Prostate gland (tissue), 1 donor: ENCODE data around the gene FAM124B.

ENCODE experiments used
- POLR2A ChIP-seq: fragments of 450-650 bp; IDR thresholded peaks from one replicate; pipeline ENCODE4 v1.6.1; 2016; ENCODE audit warnings: antibody characterized with exemption, mild to moderate bottlenecking
- POLR2AphosphoS5 ChIP-seq: sonication (generic); formaldehyde crosslinking; IDR thresholded peaks from one replicate; pipeline ENCODE4 v1.6.1; 2017; ENCODE audit warnings: antibody characterized with exemption

DNA sequence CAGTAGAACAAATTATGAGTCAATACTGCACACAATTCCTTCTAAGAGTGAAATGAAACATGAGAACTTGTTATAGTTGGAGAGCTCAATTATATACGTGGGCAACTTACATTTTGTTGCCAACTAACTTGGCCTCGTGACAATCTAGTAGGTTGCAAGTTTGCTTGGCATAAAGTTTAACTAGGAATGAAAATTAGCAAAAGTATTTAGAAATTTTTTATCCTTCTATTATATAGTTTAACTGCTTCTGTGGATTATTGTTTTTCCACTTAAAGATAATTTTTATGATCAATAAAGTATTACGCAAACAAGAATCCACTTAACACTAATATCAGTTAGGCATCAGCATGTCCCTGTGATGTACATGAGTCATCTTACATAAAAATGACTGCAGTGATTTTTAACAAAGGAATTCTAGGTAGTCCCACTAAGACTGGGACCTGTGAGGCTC, 41.1 kb downstream of the FAM124B start:
- no peak for TF ChIP-seq POLR2A
- TF ChIP-seq POLR2AphosphoS5, result no peak
